GM04503 (cell line): ENCODE results near the gene ATG9A.

Experiments
- DNase-seq: peaks from one replicate; pipeline ENCODE4 v3.0.0-alpha.2; 2012; ENCODE audit warnings: low read depth

The ATG9A gene

GRCh38 chr2:219221957-219222518, 7.4 kb downstream of the ATG9A start:
- DNase-seq = no peak

DNA sequence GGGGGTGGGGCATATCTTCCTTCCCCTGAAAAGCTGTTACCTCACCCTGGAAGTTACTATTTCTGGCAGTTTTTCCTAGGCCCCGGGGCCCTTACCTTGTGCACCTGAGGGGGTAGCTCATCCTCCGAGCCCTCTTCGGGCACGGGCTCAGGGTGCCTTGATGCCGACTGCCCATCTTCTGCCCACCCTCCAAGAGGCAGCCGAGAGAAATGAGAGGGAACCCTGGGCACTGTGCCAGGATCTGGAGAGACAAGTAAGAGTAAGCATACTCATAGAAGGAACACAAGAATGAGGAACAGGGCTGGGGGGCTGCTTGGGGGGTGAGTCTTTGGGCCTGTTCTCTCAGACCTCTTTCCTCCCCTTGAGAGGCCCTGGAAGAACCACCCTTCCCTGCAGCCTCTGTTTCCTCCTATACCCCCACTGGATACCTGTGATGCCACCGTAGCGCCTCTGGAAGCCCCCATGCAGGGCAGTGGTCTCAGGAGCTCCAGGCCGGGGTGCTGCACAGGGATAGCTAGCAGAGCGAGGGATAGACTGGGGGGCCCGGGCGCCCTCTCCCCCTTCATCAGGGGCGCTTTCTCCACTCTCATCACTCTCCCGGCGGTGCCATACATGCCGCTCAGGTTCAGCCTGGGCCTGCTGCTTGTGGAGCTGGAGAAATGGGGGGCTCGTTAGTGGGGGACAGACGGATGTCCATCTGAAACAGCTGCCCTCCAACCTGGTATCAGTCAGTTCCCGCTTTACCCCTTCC, 8.6 kb downstream of the ATG9A start:
- no peak for DNase-seq

- no peak for DNase-seq
Observed at GRCh38 chr2:219219784-219220532, 9.5 kb downstream of the ATG9A start.

- DNase-seq = peak; percentile 55
Observed at GRCh38 chr2:219218732-219219701, 10.4 kb downstream of the ATG9A start, which contains the start of gene ABCB6. TSS of gene ABCB6 (minus strand) at chr2:219218958. CDS start at chr2:219218673, 285 bp downstream.

GRCh38 chr2:219218217-219218731, 11.2 kb downstream of the ATG9A start:
- peak; percentile 51 for DNase-seq

GRCh38 chr2:219216535-219216915, 12.9 kb downstream of the ATG9A start:
- no peak for DNase-seq

GRCh38 chr2:219215871-219216534, 13.4 kb downstream of the ATG9A start:
- DNase-seq = no peak

DNA sequence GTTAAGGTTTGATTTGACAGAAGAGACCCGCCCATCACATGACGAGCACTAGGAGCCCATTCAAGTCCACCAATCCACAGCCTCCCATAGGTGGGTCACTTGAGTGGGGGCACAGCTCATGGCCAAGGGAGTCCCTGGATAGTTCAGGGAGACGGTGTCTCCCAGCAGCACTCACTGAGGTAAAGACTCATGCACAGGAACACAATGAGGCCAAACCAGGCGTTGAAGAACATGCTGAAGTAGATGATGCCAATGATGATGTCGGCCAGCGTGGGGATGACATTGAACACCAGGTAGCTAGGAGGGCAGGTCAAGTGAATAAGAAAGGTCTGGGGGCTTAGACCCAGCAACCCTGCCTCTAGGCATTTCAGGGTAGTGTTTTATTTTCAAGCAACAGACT, 14.7 kb downstream of the ATG9A start:
- no peak for DNase-seq

- no peak for DNase-seq
Observed at GRCh38 chr2:219214141-219214540, 15.3 kb downstream of the ATG9A start.

DNA sequence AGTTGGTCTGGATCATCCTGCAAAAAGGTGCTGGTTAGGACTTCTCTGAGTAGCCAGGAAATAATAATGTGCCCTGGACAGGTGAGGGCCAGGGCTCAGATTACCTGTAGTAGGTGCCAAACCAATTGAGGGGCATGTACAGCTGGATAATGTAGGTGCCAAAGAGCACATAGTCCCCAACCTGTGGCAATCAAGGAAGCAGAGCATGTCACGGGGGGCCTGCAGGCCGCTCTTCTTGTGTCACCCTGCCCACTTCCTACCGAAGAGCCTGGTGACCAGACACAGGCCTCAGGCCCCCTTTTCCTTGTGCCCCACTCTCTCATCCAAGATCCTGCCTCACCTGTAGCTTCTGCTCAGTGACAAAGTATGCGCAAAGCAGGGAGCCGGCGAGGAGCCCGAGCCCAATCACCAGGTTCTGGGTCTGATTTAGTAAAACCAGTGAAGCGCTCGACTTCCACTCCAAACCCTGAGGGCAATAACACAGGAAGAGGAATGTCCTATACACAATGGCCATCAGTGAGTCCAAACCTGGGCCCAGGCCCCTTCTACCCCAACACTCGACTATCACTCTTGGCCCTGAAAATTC, 15.9 kb downstream of the ATG9A start:
- no peak for DNase-seq

DNA sequence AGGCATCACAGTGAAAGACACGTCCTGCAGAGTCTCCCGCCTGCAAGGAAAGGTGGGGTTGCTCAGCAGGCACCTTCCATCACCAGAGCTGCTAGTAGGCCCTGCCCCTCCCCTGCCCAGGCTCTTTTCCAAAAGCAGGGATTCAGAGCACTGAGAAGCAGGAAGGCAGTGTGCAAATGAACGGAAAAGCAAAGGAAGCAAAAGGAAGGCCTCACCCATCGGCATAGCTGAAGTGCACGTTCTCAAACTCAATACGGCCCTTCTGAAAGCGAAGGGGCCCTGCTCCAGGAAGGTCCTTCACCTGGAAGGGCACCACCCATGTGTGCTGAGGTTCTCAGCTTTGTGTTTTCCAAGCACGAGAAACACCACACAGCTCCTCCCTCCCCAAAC, 16.4 kb downstream of the ATG9A start:
- no peak for DNase-seq

DNA sequence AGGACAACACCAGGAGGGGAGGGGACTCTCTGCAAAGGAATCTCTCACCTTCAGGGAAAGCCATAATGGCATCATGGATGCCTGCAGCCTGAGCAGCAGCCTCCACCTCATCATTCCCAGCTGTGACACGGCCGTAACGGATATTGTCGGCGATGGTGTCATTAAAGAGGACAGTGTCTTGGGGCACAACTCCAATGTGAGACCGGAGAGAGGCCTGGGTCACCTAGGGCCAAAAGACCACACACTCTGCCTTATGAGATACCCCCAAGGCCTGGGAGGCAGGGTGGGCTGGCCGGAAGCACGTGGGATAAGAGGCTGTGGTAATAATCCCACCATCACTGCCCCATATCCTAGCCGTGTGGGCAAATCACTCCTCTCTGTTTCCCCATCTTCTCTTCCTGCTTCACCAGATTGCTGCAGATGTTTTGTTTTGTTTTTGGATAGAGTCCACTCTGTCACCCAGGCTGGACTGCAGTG, 18.5 kb downstream of the ATG9A start:
- DNase-seq = no peak

GRCh38 chr2:219210196-219210885, 19.1 kb downstream of the ATG9A start:
- DNase-seq = no peak

DNA sequence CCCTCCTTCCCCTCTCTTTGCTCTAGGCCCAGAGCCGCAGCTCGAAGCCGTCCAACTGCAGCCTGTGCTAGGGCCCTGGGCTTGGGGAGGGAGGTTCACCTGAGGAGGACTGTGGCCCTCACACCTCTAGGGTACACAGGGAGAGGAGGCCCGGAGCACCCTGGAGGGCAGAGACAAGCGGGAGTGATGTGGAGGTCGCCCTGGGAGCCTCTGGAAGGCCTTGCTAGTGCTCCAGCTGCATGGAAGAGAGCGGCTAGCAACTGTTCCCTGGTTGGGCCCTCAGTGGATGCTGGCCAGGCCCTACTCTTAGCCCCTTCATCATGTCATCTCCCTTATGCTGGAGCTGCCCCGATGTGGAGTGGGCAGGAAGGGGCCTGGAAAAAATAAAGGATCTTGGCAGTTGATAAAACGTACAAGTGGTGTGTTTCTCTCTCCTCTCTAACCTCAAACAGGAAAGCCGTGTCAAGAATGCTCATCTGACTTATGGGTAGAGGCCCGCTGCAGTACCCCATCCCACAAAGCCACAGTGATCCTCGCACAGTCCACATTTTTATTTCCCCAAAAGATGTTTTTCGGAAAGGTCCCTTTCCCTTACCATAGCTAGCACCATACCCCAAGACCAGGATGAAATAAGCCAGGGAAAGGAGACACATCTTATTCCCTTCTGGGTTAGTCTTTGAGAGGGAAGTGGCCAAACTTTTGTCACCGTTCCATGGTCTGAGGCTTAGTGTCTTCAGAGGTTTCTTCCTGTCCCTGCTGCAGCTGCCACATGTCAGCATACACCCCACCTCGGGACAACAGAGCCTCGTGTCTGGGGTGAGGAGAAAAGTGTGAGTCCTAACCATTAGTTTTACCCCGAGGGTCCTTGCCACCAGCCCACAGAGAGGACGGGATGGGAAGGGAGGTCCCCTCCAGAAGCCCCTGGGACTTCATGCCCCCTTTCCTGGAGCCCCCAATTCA, 19.9 kb downstream of the ATG9A start:
- DNase-seq = no peak

GRCh38 chr2:219207884-219208740, 21.3 kb downstream of the ATG9A start:
- no peak for DNase-seq

GRCh38 chr2:219207134-219207883, 22.1 kb downstream of the ATG9A start:
- no peak for DNase-seq
